H1 (cell line): ENCODE results near the gene SSR1. TPM values are rescaled to one million over a fixed set of nuclear protein-coding genes. Genes with fewer than 3 reads are reported as not detected.

Experiments used
- CTCF ChIA-PET: fragments of 300-600 bp; sonication (Branson Sonifier 250); formaldehyde crosslinking; loops from one replicate; lab custom pipeline; 2021; ENCODE audit not compliant: partially characterized antibody; lab: Charles Lee
- POLR2A ChIA-PET: fragments of 300-600 bp; sonication (Branson Sonifier 250); formaldehyde crosslinking; loops from one replicate; lab custom pipeline; 2021; ENCODE audit warnings: inconsistent platforms; ENCODE audit not compliant: partially characterized antibody; lab: Charles Lee
- DNase-seq, 2 experiments: peaks; one replicate each; pipeline versions ENCODE4 v3.0.0 to v3.0.0-alpha.2; 2010 to 2022; ENCODE audit warnings: low spot score in 2 of 2, low read depth in 1 of 2, mixed read lengths in 1 of 2
- FAIRE-seq: peaks from 2 replicates; lab custom pipeline; 2011; peaks lifted over from hg19 to GRCh38; lab: Jason Lieb, UNC
- H2AFZ ChIP-seq: 2 replicates; pipeline ENCODE4 v1.8.1; 2012; ENCODE audit warnings: low read length, inconsistent platforms
- H2AK5ac ChIP-seq: 2 replicates; pipeline ENCODE4 v1.6.1; 2013; ENCODE audit warnings: low read depth, low read length
- H2BK120ac ChIP-seq: replicated peaks from 2 replicates; pipeline ENCODE3; 2013; ENCODE audit warnings: low read depth, low read length, inconsistent platforms
- H2BK12ac ChIP-seq: 2 replicates; pipeline ENCODE4 v1.6.1; 2013; ENCODE audit warnings: low read depth, low read length
- H2BK15ac ChIP-seq: 2 replicates; pipeline ENCODE4 v1.6.1; 2013; ENCODE audit warnings: low read length
- H2BK20ac ChIP-seq: 2 replicates; pipeline ENCODE4 v1.6.1; 2013; ENCODE audit warnings: low read length
- H2BK5ac ChIP-seq: 2 replicates; pipeline ENCODE4 v1.6.1; 2013; ENCODE audit warnings: low read depth, low read length
- H3K14ac ChIP-seq: 2 replicates; pipeline ENCODE4 v1.6.1; 2013; ENCODE audit warnings: inconsistent platforms; ENCODE audit not compliant: insufficient read length
- H3K18ac ChIP-seq: 2 replicates; pipeline ENCODE4 v1.6.1; 2013; ENCODE audit warnings: low read length; ENCODE audit errors: extremely low read depth
- H3K23ac ChIP-seq: 2 replicates; pipeline ENCODE4 v1.6.1; 2013; ENCODE audit warnings: inconsistent platforms; ENCODE audit not compliant: insufficient read length
- H3K23me2 ChIP-seq: 2 replicates; pipeline ENCODE4 v1.6.1; 2013; ENCODE audit warnings: low read depth, low read length
- H3K27ac ChIP-seq: 2 replicates; pipeline ENCODE4 v1.6.1; 2011; ENCODE audit warnings: low read depth, low read length, inconsistent platforms
- H3K27me3 ChIP-seq, 4 experiments: replicated peaks in 1 of 4; 1 replicate in 1 of 4; 2 replicates in 3 of 4; pipeline versions ENCODE4 v1.6.1 to v1.8.1; 2011 to 2013; ENCODE audit warnings: low read length in 3 of 4, mild to moderate bottlenecking in 3 of 4, inconsistent platforms in 2 of 4, mixed read lengths in 2 of 4, moderate library complexity in 1 of 4; ENCODE audit not compliant: control insufficient read depth in 3 of 4, insufficient read depth in 3 of 4; ENCODE audit errors: extremely low read depth in 1 of 4
- H3K36me3 ChIP-seq, 4 experiments: 2 replicates each; pipeline versions ENCODE4 v1.6.1 to v1.8.1; 2011 to 2013; ENCODE audit warnings: mild to moderate bottlenecking in 4 of 4, low read length in 3 of 4, moderate library complexity in 2 of 4, control low read depth in 1 of 4, inconsistent platforms in 1 of 4; ENCODE audit not compliant: insufficient read depth in 4 of 4, control insufficient read depth in 2 of 4
- H3K4ac ChIP-seq: replicated peaks from 2 replicates; pipeline ENCODE3; 2013; ENCODE audit warnings: low read length, low read depth, mixed read lengths, inconsistent platforms; ENCODE audit not compliant: insufficient read length
- H3K4me1 ChIP-seq, 4 experiments: replicated peaks in 1 of 4; 1 replicate in 1 of 4; 2 replicates in 3 of 4; pipeline versions ENCODE4 v1.6.1 to v1.8.1; 2011 to 2013; ENCODE audit warnings: low read length in 3 of 4, inconsistent platforms in 2 of 4, mixed read lengths in 1 of 4; ENCODE audit not compliant: insufficient read depth in 4 of 4, control insufficient read depth in 3 of 4
- H3K4me2 ChIP-seq, 2 experiments: 2 replicates each; pipeline versions ENCODE4 v1.6.1 to v1.8.1; 2011 to 2013; ENCODE audit warnings: low read depth in 2 of 2, low read length in 2 of 2, control low read depth in 1 of 2, inconsistent platforms in 1 of 2, mild to moderate bottlenecking in 1 of 2; ENCODE audit not compliant: insufficient read depth in 1 of 2
- H3K4me3 ChIP-seq, 4 experiments: fragments of 200-600, 300-600 bp in 1 of 4; sonication (generic), shearing (Covaris generic), sonication (Bioruptor Twin) in 1 of 4; 2 replicates each; pipeline versions ENCODE4 v1.5.1 to v1.8.1; 2011 to 2016; ENCODE audit warnings: low read length in 4 of 4, low read depth in 3 of 4, control low read depth in 2 of 4, inconsistent platforms in 2 of 4, mild to moderate bottlenecking in 2 of 4, mixed read lengths in 1 of 4, moderate library complexity in 1 of 4; ENCODE audit not compliant: insufficient read depth in 2 of 4; ENCODE audit errors: extremely low read depth in 1 of 4
- H3K56ac ChIP-seq: replicated peaks from 2 replicates; pipeline ENCODE3; 2013; ENCODE audit warnings: low read depth, mild to moderate bottlenecking, mixed read lengths, low read length, inconsistent platforms; ENCODE audit not compliant: insufficient read length
- H3K79me1 ChIP-seq: 2 replicates; pipeline ENCODE4 v1.6.1; 2013; ENCODE audit warnings: low read depth, low read length, control low read depth
- H3K79me2 ChIP-seq, 2 experiments: 2 replicates each; pipeline versions ENCODE4 v1.6.1 to v1.8.1; 2012 to 2013; ENCODE audit warnings: low read length in 2 of 2, mild to moderate bottlenecking in 2 of 2, inconsistent platforms in 1 of 2; ENCODE audit not compliant: insufficient read depth in 2 of 2, control insufficient read depth in 1 of 2
- H3K9ac ChIP-seq, 4 experiments: replicated peaks in 1 of 4; 1 replicate in 1 of 4; 2 replicates in 3 of 4; pipeline versions ENCODE4 v1.6.1 to v1.8.1; 2011 to 2013; ENCODE audit warnings: low read depth in 3 of 4, low read length in 3 of 4, control low read depth in 2 of 4, mild to moderate bottlenecking in 2 of 4, moderate library complexity in 2 of 4, inconsistent platforms in 1 of 4; ENCODE audit errors: extremely low read depth in 1 of 4
- H3K9me3 ChIP-seq, 2 experiments: 2 replicates each; pipeline versions ENCODE4 v1.6.1 to v1.8.1; 2012 to 2013; ENCODE audit warnings: mild to moderate bottlenecking in 2 of 2, moderate library complexity in 2 of 2, control low read depth in 1 of 2, inconsistent platforms in 1 of 2, low read depth in 1 of 2, low read length in 1 of 2, mixed read lengths in 1 of 2; ENCODE audit not compliant: insufficient read depth in 2 of 2
- H4K20me1 ChIP-seq, 2 experiments: replicated peaks in 1 of 2; 2 replicates each; pipeline versions ENCODE3 to v1.8.1; 2011 to 2013; ENCODE audit warnings: inconsistent platforms in 2 of 2, low read length in 2 of 2, mild to moderate bottlenecking in 1 of 2; ENCODE audit not compliant: insufficient read depth in 2 of 2, control insufficient read depth in 1 of 2
- H4K5ac ChIP-seq: 2 replicates; pipeline ENCODE4 v1.6.1; 2013; ENCODE audit warnings: low read length, low read depth, mixed read lengths, inconsistent platforms; ENCODE audit not compliant: insufficient read length
- H4K8ac ChIP-seq: 2 replicates; pipeline ENCODE4 v1.8.0; 2013; ENCODE audit warnings: mild to moderate bottlenecking, moderate library complexity, low read length, inconsistent platforms; ENCODE audit not compliant: insufficient read depth; ENCODE audit errors: extremely low read depth
- H4K91ac ChIP-seq: replicated peaks from 2 replicates; pipeline ENCODE3; 2013; ENCODE audit warnings: low read length, mixed read lengths, inconsistent platforms; ENCODE audit not compliant: insufficient read length
- BACH1 ChIP-seq: IDR thresholded peaks from 2 replicates; pipeline ENCODE4 v1.6.1; 2012; ENCODE audit warnings: low read length, improper control_type of control experiment
- BCL11A ChIP-seq, 2 experiments: IDR thresholded peaks; one replicate each; pipeline ENCODE4 v1.6.1; 2011; ENCODE audit warnings: low read depth in 2 of 2, low read length in 2 of 2, mild to moderate bottlenecking in 2 of 2
- CHD1 ChIP-seq: IDR thresholded peaks from 2 replicates; pipeline ENCODE4 v1.6.1; 2012; ENCODE audit warnings: low read depth, low read length, improper control_type of control experiment
- CREB1 ChIP-seq: IDR thresholded peaks from 2 replicates; pipeline ENCODE4 v1.6.1; 2012; ENCODE audit warnings: inconsistent platforms
- CTCF ChIP-seq, 3 experiments: IDR thresholded peaks; 1 replicate in 2 of 3; 2 replicates in 1 of 3; pipeline versions ENCODE4 v1.5.1 to v1.6.1; 2011; ENCODE audit warnings: low read length in 3 of 3, mild to moderate bottlenecking in 3 of 3, inconsistent platforms in 2 of 3, low read depth in 1 of 3, moderate library complexity in 1 of 3; ENCODE audit not compliant: insufficient read depth in 1 of 3; ENCODE audit errors: control extremely low read depth in 1 of 3
- GABPA ChIP-seq: IDR thresholded peaks from 2 replicates; pipeline ENCODE4 v1.6.1; 2011; ENCODE audit warnings: mild to moderate bottlenecking, low read length, moderate library complexity, borderline replicate concordance; ENCODE audit not compliant: insufficient read depth
- MAX ChIP-seq: IDR thresholded peaks from 2 replicates; pipeline ENCODE4 v1.6.1; 2012; ENCODE audit warnings: inconsistent platforms
- SP4 ChIP-seq: IDR thresholded peaks from 2 replicates; pipeline ENCODE4 v1.6.1; 2012; ENCODE audit warnings: low read length, inconsistent platforms
- YY1 ChIP-seq: IDR thresholded peaks from 2 replicates; pipeline ENCODE4 v1.6.1; 2011; ENCODE audit warnings: low read depth, mild to moderate bottlenecking, low read length
- WGBS, 2 experiments: shearing (Covaris generic) in 1 of 2; methylation state at CpG; one replicate each; pipeline versions ENCODE4 v1.1.6 to v1.1.7; 2013 to 2015; ENCODE audit warnings: low lambda C conversion rate in 2 of 2, mixed read lengths in 2 of 2, inconsistent platforms in 1 of 2, low coverage in 1 of 2, missing lambda C conversion rate in 1 of 2; ENCODE audit not compliant: insufficient replicate concordance in 2 of 2, insufficient coverage in 1 of 2, insufficient read length in 1 of 2; ENCODE audit errors: extremely low coverage in 1 of 2, missing lambda C conversion rate in 1 of 2; 5-methylcytosine and 5-hydroxymethylcytosine counted together
- polyA plus RNA-seq, 7 experiments: library from polyadenylated mRNA; depleted of rRNA in 3 of 7; stranded (reverse) in 5 of 7; unstranded in 2 of 7; fragments of >200 nt in 5 of 7; fragments of 200-250 nt in 2 of 7; gene quantifications; 1 replicate in 5 of 7; 2 replicates in 1 of 7; 4 replicates in 1 of 7; pipeline versions ENCODE4 v1.2.1 to v1.2.3, GENCODE V29; 2011 to 2013; ENCODE audit warnings: missing spikeins in 2 of 7, mixed read lengths in 2 of 7
- total RNA-seq: library from RNA; stranded (reverse); fragmentation: NEBNext Ultra II Directional; extraction: Animal tissue kit (Norgen Biotek cat#: 25700); gene quantifications from 2 replicates; pipeline ENCODE4 v1.2.1, GENCODE V29; 2021

Gene SSR1
- total and polyA plus RNA-seq, 2 of the 8 experiments (the other 6 are each of a cell fraction or from before 2014, with no cell fraction given): 26.6 to 117 TPM

DNA sequence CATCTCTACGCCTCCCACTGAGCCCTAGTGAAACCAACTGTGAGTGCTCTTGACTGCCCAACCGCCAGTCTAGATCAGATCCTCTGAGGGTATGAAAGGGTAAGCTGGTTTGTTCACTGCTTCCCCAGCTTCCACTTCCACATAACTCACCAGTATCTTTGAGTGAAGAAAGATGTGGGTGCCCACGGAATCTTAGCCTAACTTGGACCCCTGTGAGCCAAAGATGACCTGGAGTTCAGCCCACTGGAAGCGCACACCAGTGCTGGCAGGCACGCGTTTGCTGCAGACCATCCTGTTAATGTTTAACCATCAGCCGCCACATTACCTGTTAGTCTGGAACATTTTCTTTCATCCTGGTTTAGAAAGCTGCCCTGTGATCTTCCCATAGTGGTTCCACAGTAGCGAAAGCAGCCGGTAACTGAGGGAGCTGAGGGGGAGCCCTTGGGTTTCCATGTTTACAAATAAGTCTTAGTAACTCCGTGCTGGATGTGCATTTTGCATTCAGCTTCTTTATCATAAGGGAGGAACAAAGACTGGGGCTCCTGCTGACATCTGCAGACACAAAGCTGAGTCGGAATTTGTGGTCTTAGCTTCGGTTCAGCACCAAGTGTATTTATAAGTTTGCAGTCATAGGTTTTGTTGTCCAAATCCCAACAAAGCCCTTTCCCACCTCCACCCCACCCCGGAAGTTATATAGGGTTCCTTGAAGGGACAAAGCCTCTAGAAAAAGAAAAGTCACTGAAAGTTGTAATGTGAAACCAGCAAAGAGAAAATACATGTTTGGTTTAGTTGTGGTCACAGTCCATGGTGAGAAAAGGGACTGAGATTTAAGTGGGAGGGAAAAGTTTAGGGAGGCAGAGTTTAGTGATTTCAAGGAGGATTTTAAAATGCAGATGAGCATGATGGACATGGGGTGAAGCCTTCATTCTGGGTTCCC lies 71.0 kb downstream of the SSR1 start:
- Histone ChIP-seq H4K5ac (no peak overlapping the region), H3K14ac (no peak overlapping the region), H3K9me3 (no peaks in the 10 kb centered on the region), H2AK5ac (no peak overlapping the region; the same call in 1 of the 2 replicates), H3K4me2 (peak overlapping the region; percentile 22 to 31; a peak in 2 of 4 replicates), H2AFZ (no peak overlapping the region), H3K18ac (no peak overlapping the region; the same call in 1 of the 2 replicates), H4K91ac (no peak overlapping the region), H3K4ac (no peak overlapping the region), H4K8ac (no peak overlapping the region), H3K79me2 (no peaks in the 10 kb centered on the region), H3K79me1 (0 out of 2 replicates have a peak, but pooled peaks cover 2% of the 10 kb centered on the region), H3K23me2 (no peaks in the 10 kb centered on the region), H3K56ac (no peak overlapping the region), H3K9ac (no peak overlapping the region), H3K27me3 (no peaks in the 10 kb centered on the region), H2BK15ac (no peak overlapping the region), H2BK20ac (no peak overlapping the region), H3K4me1 (peaks cover 9 to 23% (median 14%) of the 10 kb centered on the region in 4 experiments), H4K20me1 (peaks cover 0 to 2% of the 10 kb centered on the region in 2 experiments), H3K36me3 (peaks cover under 1 to 8% (median 2%) of the 10 kb centered on the region in 4 experiments; a peak in 4 of 8 replicates), H2BK12ac (0 out of 2 replicates have a peak overlapping the region, but pooled peaks have one; percentile 68), H3K4me3 (no peak overlapping the region), H2BK120ac (no peak overlapping the region), H2BK5ac (peak overlapping the region; percentile 64; the same call in 1 of the 2 replicates), H3K23ac (no peak overlapping the region), H3K27ac (no peak overlapping the region)
- no peak for DNase-seq
- ChIA-PET POLR2A (interaction anchor here (1.3 kb wide), 1 partner anchor 10 kb away, joined by 3 read pairs; no protein-coding TSS in a partner anchor), CTCF (interaction anchor here (0.8 to 3.9 kb wide), 22 partner anchors 10 to 546 kb away, joined by 3 to 33 read pairs (median 4); no protein-coding TSS in a partner anchor)
- no peak for FAIRE-seq
- WGBS, 2 experiments: 81% methylated on average over 13 of the region's 13 CpGs; no CpG with 5 or more reads in 1 of the 2 experiments
- TF ChIP-seq CHD1 (no peak), SP4 (no peak), CTCF (IDR thresholded peaks at IDR 0.05; ENCODE audit: control extremely low read depth in 1 of 3, insufficient read depth in 1 of 3, low read depth in 1 of 3, low read length in 3 of 3) (no peak), GABPA (no peak), CREB1 (no peak), BCL11A (IDR thresholded peaks at IDR 0.05; ENCODE audit: low read depth in 2 of 2, low read length in 2 of 2) (no peak), YY1 (no peak), BACH1 (no peak), MAX (no peak)
